WTC11 (cell line): ENCODE results near the gene JOSD1.

Experiments used
- ETV6 ChIP-seq: sonication (generic); formaldehyde crosslinking; IDR thresholded peaks from 2 replicates; pipeline ENCODE4 v1.8.1; 2022; ENCODE audit warnings: mild to moderate bottlenecking, missing genetic modification reagents
- TEAD4 ChIP-seq: sonication (generic); formaldehyde crosslinking; IDR thresholded peaks from 2 replicates; pipeline ENCODE4 v1.8.0; 2022; ENCODE audit warnings: mild to moderate bottlenecking, missing genetic modification reagents

DNA sequence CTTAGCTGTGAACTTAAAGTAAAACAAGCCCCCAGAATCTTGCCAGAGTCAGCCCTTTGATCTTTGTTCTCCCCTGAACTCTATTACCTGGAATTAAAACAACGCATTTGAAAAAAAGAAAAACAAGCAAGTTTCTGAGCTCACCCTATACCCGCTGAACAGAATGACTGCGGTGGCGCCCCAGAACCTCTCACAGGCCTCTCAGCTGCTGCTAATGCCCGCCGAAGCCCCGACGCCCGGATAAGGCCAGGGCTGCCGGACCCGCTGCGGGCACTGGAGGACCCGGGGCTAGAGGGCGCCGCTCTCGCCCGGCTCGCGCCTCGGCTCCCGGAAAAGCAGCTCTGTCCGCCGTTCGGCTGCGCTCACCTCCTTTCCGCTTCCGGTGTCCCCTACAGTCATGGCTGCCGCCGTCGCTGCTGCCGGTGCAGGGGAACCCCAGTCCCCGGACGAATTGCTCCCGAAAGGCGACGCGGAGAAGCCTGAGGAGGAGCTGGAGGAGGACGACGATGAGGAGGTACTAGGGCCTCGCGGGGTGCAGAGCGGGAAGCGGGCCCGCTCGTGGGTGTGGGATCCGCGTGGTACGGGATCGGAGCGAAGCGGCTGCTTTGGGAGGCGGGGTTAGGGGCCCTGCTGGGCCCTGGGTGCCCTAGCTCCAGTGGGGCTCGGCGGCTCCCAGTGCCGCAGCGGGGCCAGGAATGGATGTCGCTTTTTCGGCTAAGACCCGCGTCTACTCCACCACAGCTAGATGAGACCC, 19.0 kb downstream of the JOSD1 start, which contains the start of gene TOMM22:
- TF ChIP-seq TEAD4 (CRISPR knock-in tag) (no peak; the same call in 1 of the 2 replicates), ETV6 (CRISPR knock-in tag) (peak; percentile 95)
